GM19351 (cell line): ENCODE measurements around the gene MADD.
A peak's percentile ranks its signal among the peaks of the same experiment; 100 is the strongest.

Experiments used
- ATAC-seq: cut with Tn5 transposase; IDR thresholded peaks from one replicate; pipeline ENCODE4 v1.9.1; 2021; ENCODE audit warnings: mild to moderate bottlenecking, moderate library complexity; ENCODE audit not compliant: unreplicated experiment

The MADD gene

GRCh38 chr11:47378010-47378835, 108.3 kb downstream of the MADD start, which contains the start of gene SPI1:
Gene SPI1 (minus strand): TSS chr11:47378547. CDS start chr11:47378353, 194 bp downstream.
- peak; percentile 87 for ATAC-seq

GRCh38 chr11:47378836-47379170, 108.9 kb downstream of the MADD start:
- ATAC-seq, result peak; percentile 12

DNA sequence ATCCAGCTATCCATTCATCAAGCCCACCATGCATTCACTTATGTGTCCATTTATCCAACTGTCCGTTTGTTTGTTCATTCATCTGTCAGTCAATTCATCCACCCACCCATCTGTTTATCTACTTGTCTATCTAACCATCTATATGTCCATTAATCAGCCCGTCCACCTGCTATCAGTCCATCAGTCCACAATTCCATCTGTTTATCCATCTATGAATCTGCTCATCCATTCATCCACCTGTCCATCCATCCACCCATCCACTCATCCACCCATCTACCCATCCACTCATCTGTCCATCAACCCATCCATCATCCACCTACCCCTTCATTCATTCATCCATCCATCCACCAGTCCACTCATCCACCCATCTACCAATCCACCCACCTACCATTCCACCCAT, 109.4 kb downstream of the MADD start:
- ATAC-seq, result no peak
